Gastroesophageal sphincter (tissue), 4 donors: Measurements from ENCODE around the gene CDK5R2. TPM values are rescaled to one million over a fixed set of nuclear protein-coding genes. Genes with fewer than 3 reads are reported as not detected.

Experiments
- ATAC-seq: fragments of 150-250 bp; one replicate; pipeline ENCODE4 v1.9.1; 2016; ENCODE audit warnings: mild to moderate bottlenecking, moderate library complexity
- H3K27ac ChIP-seq, 4 donors: fragments of 200-600 bp; sonication (generic) in 3 of 4; 1 replicate in 3 of 4; 2 replicates in 1 of 4; pipeline ENCODE4 v1.5.1; 2016 to 2019
- H3K27me3 ChIP-seq: fragments of 200-600 bp; sonication (generic); one replicate; pipeline ENCODE4 v1.5.1; 2019
- H3K36me3 ChIP-seq, 2 donors: fragments of 200-600 bp; sonication (generic); one replicate each; pipeline ENCODE4 v1.5.1; 2019; ENCODE audit warnings: control low read depth in 1 of 2
- H3K4me1 ChIP-seq, 3 donors: fragments of 200-600 bp; sonication (generic); 1 replicate in 2 of 3; 2 replicates in 1 of 3; pipeline ENCODE4 v1.5.1; 2016 to 2019; ENCODE audit warnings: control low read depth in 2 of 3
- H3K4me3 ChIP-seq, 2 donors: fragments of 200-600 bp; sonication (generic); one replicate each; pipeline ENCODE4 v1.5.1; 2019; ENCODE audit warnings: mild to moderate bottlenecking in 1 of 2, moderate library complexity in 1 of 2
- H3K9me3 ChIP-seq, 3 donors: fragments of 200-600 bp; sonication (generic); one replicate each; pipeline ENCODE4 v1.5.1; 2017 to 2019; ENCODE audit warnings: control low read depth in 2 of 3
- EP300 ChIP-seq: sonication (generic); formaldehyde crosslinking; IDR thresholded peaks from one replicate; pipeline ENCODE4 v1.6.1; 2017; ENCODE audit warnings: antibody characterized with exemption, mild to moderate bottlenecking
- POLR2A ChIP-seq, 2 donors: fragments of 450-650 bp; IDR thresholded peaks; one replicate each; pipeline ENCODE4 v1.6.1; 2017; ENCODE audit warnings: antibody characterized with exemption in 2 of 2, mild to moderate bottlenecking in 2 of 2, moderate library complexity in 1 of 2
- POLR2AphosphoS5 ChIP-seq: sonication (generic); formaldehyde crosslinking; IDR thresholded peaks from one replicate; pipeline ENCODE4 v1.6.1; 2017; ENCODE audit warnings: antibody characterized with exemption
- WGBS, 2 donors: methylation state at CpG; one replicate each; pipeline ENCODE4 v1.1.5; 2018; ENCODE audit warnings: low coverage in 1 of 2; 5-methylcytosine and 5-hydroxymethylcytosine counted together
- total RNA-seq, 4 donors: library from RNA; depleted of rRNA; stranded (reverse); fragments of >200 nt; gene quantifications; one replicate each; pipeline ENCODE4 v1.1.0, GENCODE V29; 2016
- TF ChIP-seq, protein P1 (sequence below), 4 experiments: fragments of 200-600 bp in 2 of 4; fragments of 450-650 bp in 2 of 4; sonication (generic) in 1 of 4; IDR thresholded peaks; one replicate each; pipeline ENCODE4 v1.5.1; 2017 to 2019; ENCODE audit warnings: antibody characterized with exemption in 4 of 4, mild to moderate bottlenecking in 2 of 4, moderate library complexity in 2 of 4

Gene CDK5R2
- total RNA-seq, 4 donors from 2014 or later = 0.27 to 0.35 TPM; not detected in 2

DNA sequence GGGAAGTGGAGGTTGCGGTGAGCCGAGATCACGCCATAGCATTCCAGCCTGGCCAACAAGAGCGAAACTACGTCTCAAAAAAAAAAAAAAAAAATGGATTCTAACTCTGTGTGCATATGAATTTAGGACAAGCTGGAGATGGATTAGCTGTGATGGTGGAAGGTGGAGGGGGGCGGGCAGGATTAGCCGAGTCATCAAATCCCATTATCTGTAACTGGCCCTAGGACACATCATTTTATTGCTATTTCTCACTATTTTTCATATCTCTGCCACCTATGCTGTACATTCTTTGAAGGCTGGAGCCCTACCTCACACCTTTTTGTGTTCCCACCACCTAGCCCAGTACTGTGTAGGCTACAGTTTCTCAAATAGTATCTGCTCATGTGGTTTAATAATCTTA, 7.3 kb upstream of the CDK5R2 start:
- TF ChIP-seq, protein P1, sequence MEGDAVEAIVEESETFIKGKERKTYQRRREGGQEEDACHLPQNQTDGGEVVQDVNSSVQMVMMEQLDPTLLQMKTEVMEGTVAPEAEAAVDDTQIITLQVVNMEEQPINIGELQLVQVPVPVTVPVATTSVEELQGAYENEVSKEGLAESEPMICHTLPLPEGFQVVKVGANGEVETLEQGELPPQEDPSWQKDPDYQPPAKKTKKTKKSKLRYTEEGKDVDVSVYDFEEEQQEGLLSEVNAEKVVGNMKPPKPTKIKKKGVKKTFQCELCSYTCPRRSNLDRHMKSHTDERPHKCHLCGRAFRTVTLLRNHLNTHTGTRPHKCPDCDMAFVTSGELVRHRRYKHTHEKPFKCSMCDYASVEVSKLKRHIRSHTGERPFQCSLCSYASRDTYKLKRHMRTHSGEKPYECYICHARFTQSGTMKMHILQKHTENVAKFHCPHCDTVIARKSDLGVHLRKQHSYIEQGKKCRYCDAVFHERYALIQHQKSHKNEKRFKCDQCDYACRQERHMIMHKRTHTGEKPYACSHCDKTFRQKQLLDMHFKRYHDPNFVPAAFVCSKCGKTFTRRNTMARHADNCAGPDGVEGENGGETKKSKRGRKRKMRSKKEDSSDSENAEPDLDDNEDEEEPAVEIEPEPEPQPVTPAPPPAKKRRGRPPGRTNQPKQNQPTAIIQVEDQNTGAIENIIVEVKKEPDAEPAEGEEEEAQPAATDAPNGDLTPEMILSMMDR (IDR thresholded peaks at IDR 0.05) = no peak
- no peaks in the 10 kb centered on the region for H3K4me1 ChIP-seq
- ATAC-seq = no peak
- H3K27me3 ChIP-seq = peaks cover 75% of the 10 kb centered on the region
- no peaks in the 10 kb centered on the region for H3K9me3 ChIP-seq
- H3K36me3 ChIP-seq = no peaks in the 10 kb centered on the region
- WGBS, 2 donors = 87 to 100% methylated on average over 1 to 7 of the region's 7 CpGs
- no peak overlapping the region for H3K4me3 ChIP-seq
- H3K27ac ChIP-seq = no peak overlapping the region

DNA sequence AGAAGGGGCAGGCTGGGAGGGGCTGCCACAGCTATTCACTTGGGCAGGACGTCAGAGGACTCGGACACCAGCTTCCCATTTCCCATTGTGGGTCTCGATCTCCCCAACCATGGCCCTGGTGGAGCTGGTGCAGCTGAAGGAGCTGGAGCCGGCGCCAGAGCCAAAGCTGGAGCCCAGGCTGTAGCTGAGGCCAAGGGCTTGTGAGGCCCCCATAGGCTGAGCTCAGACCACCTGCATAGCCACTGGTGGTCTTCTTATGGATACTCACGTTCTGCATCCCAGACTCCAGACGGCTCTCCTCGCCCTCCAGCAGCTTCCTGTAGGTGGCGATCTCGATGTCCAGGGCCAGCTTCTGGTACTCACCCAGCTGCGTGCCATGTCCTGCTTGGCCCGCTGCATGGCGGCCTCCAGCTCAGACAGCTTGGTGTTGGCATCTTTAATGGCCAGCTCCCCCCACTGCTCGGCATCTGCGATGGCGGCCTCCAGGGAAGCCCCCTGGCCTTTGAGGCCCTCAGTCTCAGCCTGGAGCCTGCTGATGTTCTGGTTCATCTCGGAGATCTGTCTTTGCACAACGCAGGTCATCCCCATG, 6.0 kb upstream of the CDK5R2 start:
- 55% methylated on average over 4 of the region's 18 CpGs; no CpG with 5 or more reads in 1 of the 2 donors for WGBS, 2 donors
- Histone ChIP-seq H3K9me3 (no peaks in the 10 kb centered on the region), H3K27ac (no peak overlapping the region), H3K27me3 (peaks cover 77% of the 10 kb centered on the region), H3K4me3 (no peak overlapping the region), H3K36me3 (no peaks in the 10 kb centered on the region), H3K4me1 (no peaks in the 10 kb centered on the region)
- TF ChIP-seq, protein P1 (IDR thresholded peaks at IDR 0.05) = no peak
- no peak for TF ChIP-seq POLR2AphosphoS5
- no peak for TF ChIP-seq EP300
- TF ChIP-seq POLR2A (IDR thresholded peaks at IDR 0.05) = no peak
- ATAC-seq = no peak

- H3K9me3 ChIP-seq = no peaks in the 10 kb centered on the region
- no peak overlapping the region for H3K4me3 ChIP-seq
- H3K27me3 ChIP-seq = peaks cover 90% of the 10 kb centered on the region
- WGBS, 2 donors = 71 to 72% methylated on average over 1 to 6 of the region's 8 CpGs
- peaks cover 0 to 8% (median 0%) of the 10 kb centered on the region in 3 donors for H3K4me1 ChIP-seq
- no peak for ATAC-seq
- no peaks in the 10 kb centered on the region for H3K36me3 ChIP-seq
- TF ChIP-seq POLR2AphosphoS5 = no peak
- TF ChIP-seq, protein P1 (IDR thresholded peaks at IDR 0.05) = no peak
- TF ChIP-seq POLR2A (IDR thresholded peaks at IDR 0.05) = no peak
- no peak for TF ChIP-seq EP300
- H3K27ac ChIP-seq = no peak overlapping the region
These were observed 4.7 kb upstream of the CDK5R2 start for GRCh38 chr2:218954541-218955300.

DNA sequence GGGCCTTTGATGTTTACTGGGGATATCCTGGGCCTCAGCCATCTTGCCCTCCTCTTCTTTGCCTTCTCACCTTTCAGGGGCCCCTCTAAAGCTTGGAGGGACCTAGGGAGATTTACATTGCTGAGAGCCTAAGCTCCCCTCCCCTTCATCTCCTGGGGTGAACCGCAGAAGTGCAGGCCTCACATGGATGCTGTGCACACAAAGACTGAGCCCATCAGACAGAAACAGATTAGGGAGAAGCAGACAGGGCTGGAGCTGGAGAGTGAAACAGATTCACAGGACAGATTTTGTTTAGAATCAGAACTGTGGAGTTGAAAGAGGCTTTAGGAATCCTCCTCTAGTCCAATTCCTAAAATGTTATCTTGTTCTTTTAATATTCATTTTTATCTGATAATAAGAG, 3.4 kb upstream of the CDK5R2 start:
- TF ChIP-seq POLR2A (IDR thresholded peaks at IDR 0.05) = no peak
- no peak for TF ChIP-seq EP300
- TF ChIP-seq, protein P1 (IDR thresholded peaks at IDR 0.05) = no peak
- TF ChIP-seq POLR2AphosphoS5 = no peak
- Histone ChIP-seq H3K27ac (no peak overlapping the region), H3K4me3 (no peak overlapping the region), H3K9me3 (no peaks in the 10 kb centered on the region), H3K36me3 (no peaks in the 10 kb centered on the region), H3K4me1 (peaks cover 0 to 21% (median 5%) of the 10 kb centered on the region in 3 donors), H3K27me3 (peaks cover 96% of the 10 kb centered on the region)
- WGBS, 2 donors = no CpG with 5 or more reads among the region's 1 CpG
- no peak for ATAC-seq

GRCh38 chr2:218957671-218958070, 1.8 kb upstream of the CDK5R2 start:
- Histone ChIP-seq H3K4me1 (peaks cover 0 to 24% (median 5%) of the 10 kb centered on the region in 3 donors), H3K27me3 (peaks cover 97% of the 10 kb centered on the region), H3K9me3 (no peaks in the 10 kb centered on the region), H3K27ac (no peak overlapping the region), H3K36me3 (no peaks in the 10 kb centered on the region), H3K4me3 (no peak overlapping the region)
- TF ChIP-seq POLR2AphosphoS5 (no peak), POLR2A (IDR thresholded peaks at IDR 0.05) (no peak)
- TF ChIP-seq, protein P1 (IDR thresholded peaks at IDR 0.05) = no peak
- WGBS, 2 donors = 82% methylated on average over 3 of the region's 4 CpGs; no CpG with 5 or more reads in 1 of the 2 donors
- ATAC-seq = no peak
